ENCODE measurements around the gene HS6ST2. TPM values are rescaled to one million over a fixed set of nuclear protein-coding genes. Genes with fewer than 3 reads are reported as not detected.

The HS6ST2 gene
- total RNA-seq, 1 experiment from 2014 or later, result 13.4 TPM

DNA sequence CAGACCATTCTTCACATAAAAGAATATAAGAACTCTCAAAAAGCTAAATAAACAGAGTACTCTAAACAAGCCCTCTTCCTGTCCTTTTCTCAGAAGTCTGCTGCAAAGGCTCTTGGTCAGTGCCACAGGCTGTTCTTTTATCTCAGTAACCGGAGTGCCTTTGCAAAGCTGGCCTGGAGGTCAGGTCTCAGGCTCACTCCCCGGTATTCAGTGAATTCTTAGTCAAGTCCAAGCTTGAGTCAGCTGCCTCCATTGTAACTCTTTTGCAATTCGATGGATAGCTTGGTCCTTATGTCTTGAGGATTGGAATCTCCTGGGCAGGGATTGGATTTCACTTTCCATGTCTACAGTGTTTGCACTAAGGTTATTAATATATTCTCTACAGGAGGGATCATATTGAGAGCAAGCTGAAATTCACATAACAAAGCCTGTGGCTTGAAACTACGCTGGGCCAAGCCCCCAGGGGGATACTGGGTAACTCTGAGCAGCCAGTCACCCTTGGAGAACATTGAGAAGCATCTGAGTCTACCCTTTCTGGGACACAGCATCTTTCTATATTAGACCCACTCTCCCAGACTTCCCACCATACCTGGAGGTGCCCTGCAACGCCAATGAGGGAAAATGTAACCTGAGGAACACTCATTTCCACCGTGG, 10.0 kb upstream of the HS6ST2 start:
- H3K9me2 ChIP-seq (ENCODE audit: insufficient read depth), result no peaks in the 10 kb centered on the region
- H3K4me1 ChIP-seq (replicated peaks; ENCODE audit: insufficient read depth), result 0 out of 2 replicates have a peak, but pooled peaks cover 3% of the 10 kb centered on the region
- no peaks in the 10 kb centered on the region for H4K20me1 ChIP-seq (ENCODE audit: insufficient read depth)
- CTCF ChIA-PET, result no interaction called here
- no peak overlapping the region for H3K4me3 ChIP-seq
- H3K4me2 ChIP-seq, result 0 out of 2 replicates have a peak overlapping the region, but pooled peaks have one; percentile 3
- POLR2A ChIA-PET (ENCODE audit: unreplicated experiment), result no interaction called here
- no peaks in the 10 kb centered on the region for H3K27me3 ChIP-seq (ENCODE audit: insufficient read depth, low read depth)
- no peaks in the 10 kb centered on the region for H3K9me3 ChIP-seq (ENCODE audit: insufficient read depth, low read depth)
- TF ChIP-seq EZH2 (IDR thresholded peaks at IDR 0.05; ENCODE audit: low read depth), result no peak
- TF ChIP-seq, protein P1, sequence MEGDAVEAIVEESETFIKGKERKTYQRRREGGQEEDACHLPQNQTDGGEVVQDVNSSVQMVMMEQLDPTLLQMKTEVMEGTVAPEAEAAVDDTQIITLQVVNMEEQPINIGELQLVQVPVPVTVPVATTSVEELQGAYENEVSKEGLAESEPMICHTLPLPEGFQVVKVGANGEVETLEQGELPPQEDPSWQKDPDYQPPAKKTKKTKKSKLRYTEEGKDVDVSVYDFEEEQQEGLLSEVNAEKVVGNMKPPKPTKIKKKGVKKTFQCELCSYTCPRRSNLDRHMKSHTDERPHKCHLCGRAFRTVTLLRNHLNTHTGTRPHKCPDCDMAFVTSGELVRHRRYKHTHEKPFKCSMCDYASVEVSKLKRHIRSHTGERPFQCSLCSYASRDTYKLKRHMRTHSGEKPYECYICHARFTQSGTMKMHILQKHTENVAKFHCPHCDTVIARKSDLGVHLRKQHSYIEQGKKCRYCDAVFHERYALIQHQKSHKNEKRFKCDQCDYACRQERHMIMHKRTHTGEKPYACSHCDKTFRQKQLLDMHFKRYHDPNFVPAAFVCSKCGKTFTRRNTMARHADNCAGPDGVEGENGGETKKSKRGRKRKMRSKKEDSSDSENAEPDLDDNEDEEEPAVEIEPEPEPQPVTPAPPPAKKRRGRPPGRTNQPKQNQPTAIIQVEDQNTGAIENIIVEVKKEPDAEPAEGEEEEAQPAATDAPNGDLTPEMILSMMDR (conservative IDR thresholded peaks at IDR 0.05), result no peak
- peaks cover 7% of the 10 kb centered on the region; the same call in 1 of the 2 replicates for H3F3A ChIP-seq (ENCODE audit: insufficient read depth, low read depth)
- no peak overlapping the region for H3K27ac ChIP-seq
- H2AFZ ChIP-seq, result no peak overlapping the region
- no TSS peak for BruUV-seq (replicated peaks)
- peak in 1 of 2 experiments; percentile 57 for DNase-seq
- H3K79me2 ChIP-seq (ENCODE audit: low read depth), result no peaks in the 10 kb centered on the region
- intact Hi-C loops (cut with micrococcal nuclease; ENCODE audit: unreplicated experiment), result no loop called here
- H3K36me3 ChIP-seq (ENCODE audit: low read depth), result no peaks in the 10 kb centered on the region

DNA sequence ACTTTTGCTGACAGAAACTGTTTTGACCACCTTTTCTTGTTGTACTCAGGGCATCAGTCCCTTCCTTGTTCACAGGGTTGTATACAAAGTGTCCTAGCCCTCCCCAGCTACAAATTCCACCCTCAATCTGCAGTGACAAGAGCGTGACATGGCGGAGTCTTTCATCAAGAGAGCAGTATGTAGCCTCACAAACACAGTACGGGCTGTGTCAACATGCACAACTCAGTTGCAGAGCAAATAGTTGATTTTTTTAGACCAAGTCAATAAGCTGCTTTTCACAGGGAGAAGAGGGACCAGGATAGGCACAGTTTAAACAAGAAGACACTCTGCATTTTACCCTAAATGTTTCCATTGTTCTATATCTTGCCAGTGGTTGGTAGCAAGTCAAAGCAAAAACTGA, 8.6 kb upstream of the HS6ST2 start:
- no peaks in the 10 kb centered on the region for H3K36me3 ChIP-seq (ENCODE audit: low read depth)
- no peaks in the 10 kb centered on the region for H3K79me2 ChIP-seq (ENCODE audit: low read depth)
- TF ChIP-seq EZH2 (IDR thresholded peaks at IDR 0.05; ENCODE audit: low read depth), result no peak
- TF ChIP-seq, protein P1 (conservative IDR thresholded peaks at IDR 0.05), result no peak
- H3K4me1 ChIP-seq (replicated peaks; ENCODE audit: insufficient read depth), result 0 out of 2 replicates have a peak, but pooled peaks cover 3% of the 10 kb centered on the region
- no peak overlapping the region for H3K4me2 ChIP-seq
- H2AFZ ChIP-seq, result no peak overlapping the region
- no peaks in the 10 kb centered on the region for H3K9me3 ChIP-seq (ENCODE audit: insufficient read depth, low read depth)
- H3K9me2 ChIP-seq (ENCODE audit: insufficient read depth), result no peaks in the 10 kb centered on the region
- H4K20me1 ChIP-seq (ENCODE audit: insufficient read depth), result no peaks in the 10 kb centered on the region
- H3K4me3 ChIP-seq, result no peak overlapping the region
- POLR2A ChIA-PET (ENCODE audit: unreplicated experiment), result no interaction called here
- intact Hi-C loops (cut with micrococcal nuclease; ENCODE audit: unreplicated experiment), result no loop called here
- no peak for DNase-seq
- no peaks in the 10 kb centered on the region for H3K27me3 ChIP-seq (ENCODE audit: insufficient read depth, low read depth)
- H3F3A ChIP-seq (ENCODE audit: insufficient read depth, low read depth), result peaks cover 7% of the 10 kb centered on the region; the same call in 1 of the 2 replicates
- no peak overlapping the region for H3K27ac ChIP-seq
- CTCF ChIA-PET, result no interaction called here
- no TSS peak for BruUV-seq (replicated peaks)

DNA sequence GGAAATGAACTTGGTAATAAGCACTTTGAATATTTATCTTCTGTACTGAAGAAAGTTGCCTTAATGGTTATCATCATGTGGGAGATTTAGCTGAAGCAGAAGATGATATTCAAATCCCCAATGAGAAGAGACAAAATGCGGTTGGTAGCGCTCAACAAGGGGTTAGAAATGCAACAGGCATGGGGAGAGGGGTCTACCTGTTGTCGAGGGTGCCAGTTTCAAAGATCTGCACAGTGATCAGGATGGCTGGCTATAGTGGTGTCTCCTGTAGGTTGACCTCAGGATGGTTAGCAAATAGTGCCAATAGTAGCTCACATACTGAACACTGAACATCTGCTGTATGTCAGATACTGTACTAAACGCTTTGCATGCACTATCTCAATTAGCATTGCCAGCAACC, 7.0 kb upstream of the HS6ST2 start:
- Histone ChIP-seq H4K20me1 (ENCODE audit: insufficient read depth) (no peaks in the 10 kb centered on the region), H3K4me3 (no peak overlapping the region), H3K27me3 (ENCODE audit: insufficient read depth, low read depth) (no peaks in the 10 kb centered on the region), H3K9me2 (ENCODE audit: insufficient read depth) (no peaks in the 10 kb centered on the region), H3F3A (ENCODE audit: insufficient read depth, low read depth) (peaks cover 16% of the 10 kb centered on the region; the same call in 1 of the 2 replicates), H3K27ac (no peak overlapping the region), H3K79me2 (ENCODE audit: low read depth) (no peaks in the 10 kb centered on the region), H3K36me3 (ENCODE audit: low read depth) (no peaks in the 10 kb centered on the region), H2AFZ (no peak overlapping the region), H3K4me1 (replicated peaks; ENCODE audit: insufficient read depth) (peaks cover 19% of the 10 kb centered on the region), H3K4me2 (no peak overlapping the region), H3K9me3 (ENCODE audit: insufficient read depth, low read depth) (no peaks in the 10 kb centered on the region)
- no peak for DNase-seq
- CTCF ChIA-PET, result no interaction called here
- BruUV-seq (replicated peaks), result no TSS peak
- intact Hi-C loops (cut with micrococcal nuclease; ENCODE audit: unreplicated experiment), result no loop called here
- TF ChIP-seq EZH2 (IDR thresholded peaks at IDR 0.05; ENCODE audit: low read depth), result no peak
- TF ChIP-seq, protein P1 (conservative IDR thresholded peaks at IDR 0.05), result no peak
- POLR2A ChIA-PET (ENCODE audit: unreplicated experiment), result no interaction called here

Data from PC-9 (cell line).